IMR-90 (cell line): Measurements from ENCODE around the gene CTRL. TPM values are rescaled to one million over a fixed set of nuclear protein-coding genes. Genes with fewer than 3 reads are reported as not detected.

ENCODE experiments used
- ATAC-seq: fragments of 200-7000 bp; cut with Tn5 transposase; 2 replicates; pipeline ENCODE4 v1.9.1; 2020; ENCODE audit warnings: low read depth, mild to moderate bottlenecking, moderate library complexity
- BruUV-seq: library from RNA; stranded (reverse); fragments of 400-500 nt; replicated peaks from 2 replicates; lab custom pipeline; 2021; lab: Mats Ljungman, UMichigan
- CTCF ChIA-PET: fragments of 300-600 bp; formaldehyde crosslinking; extraction: SDS; loops from one replicate; lab custom pipeline; 2021; ENCODE audit warnings: antibody characterized with exemption; lab: Yijun Ruan, JAX
- POLR2A ChIA-PET: fragments of 300-600 bp; sonication (Branson Sonifier 250); formaldehyde crosslinking; loops from one replicate; lab custom pipeline; 2022; ENCODE audit warnings: antibody characterized with exemption; ENCODE audit not compliant: unreplicated experiment; lab: Charles Lee
- DNase-seq: peaks from one replicate; pipeline ENCODE4 v3.0.0; 2013
- H2AFZ ChIP-seq: replicated peaks from 2 replicates; pipeline ENCODE3; 2013; ENCODE audit warnings: low read length, mild to moderate bottlenecking; ENCODE audit not compliant: poor library complexity
- H2AK5ac ChIP-seq: 2 replicates; pipeline ENCODE4 v1.6.1; 2013; ENCODE audit warnings: low read depth, low read length, inconsistent platforms
- H2AK9ac ChIP-seq: replicated peaks from 2 replicates; pipeline ENCODE3; 2013; ENCODE audit warnings: mild to moderate bottlenecking, low read depth, low read length, moderate library complexity; ENCODE audit not compliant: poor library complexity
- H2BK120ac ChIP-seq: 2 replicates; pipeline ENCODE4 v1.6.1; 2013; ENCODE audit warnings: low read depth, low read length, inconsistent platforms
- H2BK15ac ChIP-seq: 3 replicates; pipeline ENCODE4 v1.6.1; 2013; ENCODE audit warnings: low read depth, low read length, inconsistent platforms
- H2BK20ac ChIP-seq: 2 replicates; pipeline ENCODE4 v1.6.1; 2013; ENCODE audit warnings: low read depth, mild to moderate bottlenecking, inconsistent platforms, low read length, moderate library complexity
- H2BK5ac ChIP-seq: 2 replicates; pipeline ENCODE4 v1.6.1; 2013; ENCODE audit warnings: mild to moderate bottlenecking, low read depth, low read length, inconsistent platforms; ENCODE audit not compliant: poor library complexity, severe bottlenecking
- H3K14ac ChIP-seq: replicated peaks from 2 replicates; pipeline ENCODE4 v1.6.1; 2013; ENCODE audit warnings: low read depth, low read length, inconsistent platforms
- H3K18ac ChIP-seq: 2 replicates; pipeline ENCODE4 v1.6.1; 2013; ENCODE audit warnings: low read depth, low read length, control low read depth
- H3K23ac ChIP-seq: 2 replicates; pipeline ENCODE4 v1.6.1; 2013; ENCODE audit warnings: low read depth, low read length, inconsistent platforms
- H3K27ac ChIP-seq: 2 replicates; pipeline ENCODE4 v1.5.1; 2013; ENCODE audit warnings: mild to moderate bottlenecking, control low read depth, low read length; ENCODE audit not compliant: insufficient read depth
- H3K27me3 ChIP-seq: 2 replicates; pipeline ENCODE4 v1.6.1; 2013; ENCODE audit warnings: low read length; ENCODE audit not compliant: control insufficient read depth, insufficient read depth
- H3K36me3 ChIP-seq: 2 replicates; pipeline ENCODE4 v1.6.1; 2013; ENCODE audit warnings: low read length, mixed read lengths; ENCODE audit not compliant: control insufficient read depth, insufficient read depth
- H3K4ac ChIP-seq: 2 replicates; pipeline ENCODE4 v1.6.1; 2013; ENCODE audit warnings: low read depth, low read length, inconsistent platforms
- H3K4me1 ChIP-seq: 2 replicates; pipeline ENCODE4 v1.6.1; 2013; ENCODE audit warnings: low read length, mixed read lengths; ENCODE audit not compliant: control insufficient read depth, insufficient read depth
- H3K4me2 ChIP-seq: 2 replicates; pipeline ENCODE4 v1.6.1; 2013; ENCODE audit warnings: low read depth, mild to moderate bottlenecking, control low read depth, low read length, moderate library complexity
- H3K4me3 ChIP-seq: 2 replicates; pipeline ENCODE4 v1.5.1; 2013; ENCODE audit warnings: low read depth, mild to moderate bottlenecking, control low read depth, low read length, moderate library complexity; ENCODE audit not compliant: insufficient read depth
- H3K56ac ChIP-seq: 2 replicates; pipeline ENCODE4 v1.6.1; 2013; ENCODE audit warnings: low read length, inconsistent platforms; ENCODE audit not compliant: insufficient read depth; ENCODE audit errors: extremely low read depth
- H3K79me1 ChIP-seq, 2 experiments: 2 replicates each; pipeline ENCODE4 v1.6.1; 2013; ENCODE audit warnings: low read length in 2 of 2, inconsistent platforms in 1 of 2, low read depth in 1 of 2
- H3K9ac ChIP-seq: 2 replicates; pipeline ENCODE4 v1.6.1; 2013; ENCODE audit warnings: low read depth, low read length, control low read depth
- H3K9me1 ChIP-seq: 2 replicates; pipeline ENCODE4 v1.6.1; 2013; ENCODE audit warnings: low read length, inconsistent platforms; ENCODE audit not compliant: insufficient read depth
- H3K9me3 ChIP-seq: 2 replicates; pipeline ENCODE4 v1.6.1; 2013; ENCODE audit warnings: low read length; ENCODE audit not compliant: control insufficient read depth, insufficient read depth
- H4K20me1 ChIP-seq: 2 replicates; pipeline ENCODE4 v1.6.1; 2013; ENCODE audit warnings: low read length, inconsistent platforms; ENCODE audit not compliant: insufficient read depth
- H4K5ac ChIP-seq: 2 replicates; pipeline ENCODE4 v1.6.1; 2013; ENCODE audit warnings: mild to moderate bottlenecking, low read depth, low read length, control low read depth
- H4K8ac ChIP-seq, 2 experiments: 2 replicates each; pipeline ENCODE4 v1.6.1; 2013; ENCODE audit warnings: low read depth in 2 of 2, low read length in 2 of 2, control low read depth in 1 of 2, inconsistent platforms in 1 of 2
- H4K91ac ChIP-seq: 2 replicates; pipeline ENCODE4 v1.6.1; 2013; ENCODE audit warnings: low read depth, low read length, inconsistent platforms; ENCODE audit not compliant: insufficient read depth
- MAZ ChIP-seq: IDR thresholded peaks from 2 replicates; pipeline ENCODE4 v1.6.1; 2012; ENCODE audit warnings: low read depth, mild to moderate bottlenecking, low read length, improper control_type of control experiment, moderate library complexity, borderline replicate concordance
- MXI1 ChIP-seq: IDR thresholded peaks from 2 replicates; pipeline ENCODE4 v1.6.1; 2012; ENCODE audit warnings: low read depth, mild to moderate bottlenecking, low read length, moderate library complexity, borderline replicate concordance
- NFE2L2 ChIP-seq: fragments of 150-350 bp; IDR thresholded peaks from 2 replicates; pipeline ENCODE4 v1.6.1; 2016; ENCODE audit warnings: low read depth, mild to moderate bottlenecking, low read length
- RAD21 ChIP-seq: IDR thresholded peaks from 2 replicates; pipeline ENCODE4 v1.6.1; 2012; ENCODE audit warnings: low read length, improper control_type of control experiment
- RFX5 ChIP-seq: IDR thresholded peaks from 2 replicates; pipeline ENCODE4 v1.8.0; 2012; ENCODE audit warnings: low read depth, mild to moderate bottlenecking, low read length, moderate library complexity
- SMC3 ChIP-seq: fragments of 150-350 bp; IDR thresholded peaks from 2 replicates; pipeline ENCODE4 v1.6.1; 2016; ENCODE audit warnings: low read depth, mild to moderate bottlenecking, antibody characterized with exemption, low read length, moderate library complexity
- WGBS, 2 experiments: methylation state at CpG; one replicate each; pipeline versions ENCODE4 v1.1.5 to v1.1.7; 2013; ENCODE audit warnings: missing lambda C conversion rate in 2 of 2; ENCODE audit not compliant: insufficient read length in 1 of 2; ENCODE audit errors: extremely low coverage in 2 of 2; 5-methylcytosine and 5-hydroxymethylcytosine counted together
- dilution Hi-C: fragments of 300-500 bp; cut with HindIII; formaldehyde crosslinking; loops from one replicate; pipeline ENCODE4 v1.14.3; 2018; ENCODE audit warnings: low sequenced_read_pairs; ENCODE audit not compliant: unreplicated experiment
- in situ Hi-C: fragments of 300-500 bp; cut with MboI; formaldehyde crosslinking; loops from 3 replicates; pipeline ENCODE4 v1.14.3; 2019; ENCODE audit warnings: low sequenced_read_pairs, inconsistent platforms, mixed read lengths
- intact Hi-C: fragments of 100-400 bp; cut with micrococcal nuclease; formaldehyde crosslinking; loops from 2 replicates; pipeline ENCODE4 v1.10.0; 2022
- polyA plus RNA-seq, 3 experiments: library from polyadenylated mRNA; depleted of rRNA; stranded (reverse); fragments of >200 nt; gene quantifications; 2 replicates each; pipeline ENCODE4 v1.2.3, GENCODE V29; 2012; ENCODE audit warnings: low replicate concordance in 1 of 3
- total RNA-seq: library from RNA; depleted of rRNA; stranded (reverse); fragments of >200 nt; gene quantifications from 2 replicates; pipeline ENCODE4 v1.2.3, GENCODE V29; 2012

Gene CTRL
- total and polyA plus RNA-seq, 2 of the 4 experiments (the other 2 are of a cell fraction), result 0.18 to 1.1 TPM

DNA sequence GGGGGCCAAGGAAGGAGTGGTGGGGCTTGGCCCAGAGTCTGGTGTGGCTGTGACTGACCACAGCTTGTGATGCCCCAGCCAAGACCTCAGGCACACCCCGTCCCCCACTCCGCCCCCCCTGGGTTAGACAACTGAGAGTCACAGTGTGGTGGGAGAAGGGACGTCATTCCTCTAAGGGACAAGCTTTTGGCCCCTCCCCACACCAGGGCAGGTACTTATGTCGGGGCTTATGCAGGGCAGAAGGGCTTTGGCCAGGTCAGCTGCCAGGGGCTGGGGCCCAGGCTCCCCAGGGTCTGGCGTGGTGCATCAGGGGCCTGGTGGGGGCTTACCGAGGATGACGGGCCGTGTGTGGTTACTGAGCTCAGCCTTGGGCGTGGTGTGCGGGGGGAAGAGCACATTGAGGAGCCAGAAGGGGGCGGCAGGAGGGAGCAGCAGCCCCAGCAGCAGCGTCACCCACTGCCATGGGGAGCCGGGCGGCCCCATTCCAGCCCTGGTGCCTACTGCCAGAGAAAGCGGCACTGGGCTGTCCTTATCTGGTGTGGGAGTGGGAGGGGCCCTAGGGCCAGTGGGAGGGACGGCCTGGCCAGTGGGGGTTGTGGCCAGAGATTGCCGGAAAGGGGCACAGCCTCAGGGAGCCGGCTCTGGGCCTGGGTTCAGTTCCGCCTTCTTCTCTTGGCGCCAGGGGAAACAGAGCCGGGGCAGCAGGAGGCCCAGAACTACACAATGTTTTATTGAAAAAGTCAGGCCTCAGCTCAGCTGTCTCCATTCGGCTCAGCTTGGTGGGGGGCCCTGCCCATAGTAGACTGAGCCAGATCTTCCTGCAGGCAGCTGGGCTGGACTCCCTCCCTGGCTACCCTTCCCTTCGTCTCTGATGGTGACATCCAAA lies 12.2 kb upstream of the CTRL start, which contains the start of gene LCAT:
Gene LCAT, minus strand, starts transcription at position 502 of the 886 bp plus-strand sequence. Its CDS starts 19 bp downstream, at position 483.
- Histone ChIP-seq H3K4me2 (no peak within 1 kb of the TSS), H3K9me3 (no peaks in the 10 kb centered on the region), H3K27me3 (no peaks in the 10 kb centered on the region), H2BK15ac (no peak within 1 kb of the TSS), H3K79me1 (peaks cover 18 to 84% of the 10 kb centered on the region in 2 experiments), H3K4ac (no peak within 1 kb of the TSS), H3K18ac (no peak within 1 kb of the TSS), H3K9me1 (no peaks in the 10 kb centered on the region; the same call in 1 of the 2 replicates), H4K5ac (no peak within 1 kb of the TSS), H2BK20ac (no peak within 1 kb of the TSS), H3K4me1 (no peaks in the 10 kb centered on the region), H3K27ac (no peak within 1 kb of the TSS), H2BK5ac (no peak within 1 kb of the TSS), H3K56ac (no peak within 1 kb of the TSS), H3K36me3 (peaks cover 91% of the 10 kb centered on the region), H3K14ac (no peak within 1 kb of the TSS), H2BK120ac (no peak within 1 kb of the TSS), H3K23ac (no peak within 1 kb of the TSS), H4K20me1 (peaks cover 67% of the 10 kb centered on the region), H4K8ac (no peak within 1 kb of the TSS), H3K4me3 (no peak within 1 kb of the TSS), H4K91ac (no peak within 1 kb of the TSS), H3K9ac (no peak within 1 kb of the TSS), H2AK9ac (no peak within 1 kb of the TSS), H2AFZ (peak within 1 kb of the TSS; percentile 51), H2AK5ac (no peak within 1 kb of the TSS)
- ChIA-PET POLR2A (no interaction called here), CTCF (no interaction called here)
- TF ChIP-seq RFX5 (no peak), RAD21 (no peak), SMC3 (no peak), NFE2L2 (no peak), MAZ (no peak), MXI1 (no peak)
- intact Hi-C loops (no loop called here), dilution Hi-C loops (no loop called here), in situ Hi-C loops (loop anchor here (25.0 kb wide), 1 partner anchor 407 kb away; the partner anchor contains the start of gene RIPOR1)
- no TSS peak for BruUV-seq
- no peak for ATAC-seq
- DNase-seq, result no peak
- WGBS, 2 experiments, result 79% methylated on average over 7 of the region's 23 CpGs; no CpG with 5 or more reads in 1 of the 2 experiments
